ENCODE measurements around the gene NAIF1. TPM values are rescaled to one million over a fixed set of nuclear protein-coding genes. Genes with fewer than 3 reads are reported as not detected.

NAIF1 gene
- total RNA-seq, 4 donors from 2014 or later = 0.60 to 23.2 (median 14.0) TPM

- in situ Hi-C loops (cut with MboI; ENCODE audit: low pct_ligation_motif_present in 1 of 4, low pct_unique_long_range_greater_than_20kb in 1 of 4, low sequenced_read_pairs in 3 of 4) (no loop called here), intact Hi-C loops (cut with DNase I; ENCODE audit: low total_unique reads) (no loop called here)
- H3K9me3 ChIP-seq = no peaks in the 10 kb centered on the region
- no peak overlapping the region for H3K27ac ChIP-seq
- H3K36me3 ChIP-seq = no peaks in the 10 kb centered on the region
- no peaks in the 10 kb centered on the region for H3K27me3 ChIP-seq
- no peak overlapping the region for H3K4me3 ChIP-seq
- DNase-seq = no peak
- no peak for TF ChIP-seq POLR2A (IDR thresholded peaks at IDR 0.05)
- no peak for TF ChIP-seq POLR2AphosphoS5 (IDR thresholded peaks at IDR 0.05)
- no peak for TF ChIP-seq CTCF (IDR thresholded peaks at IDR 0.05)
- TF ChIP-seq EP300 (IDR thresholded peaks at IDR 0.05; ENCODE audit: low read depth) = no peak
- H3K4me1 ChIP-seq = peaks cover 0 to 4% (median 0%) of the 10 kb centered on the region in 4 donors
- WGBS, 2 donors (ENCODE audit: low coverage in 1 of 2) = 57 to 83% methylated on average over 1 to 2 of the region's 2 CpGs
Observed at GRCh38 chr9:128022886-128023285, 44.2 kb downstream of the NAIF1 start.

GRCh38 chr9:128021098-128021497 is 46.0 kb downstream of the NAIF1 start:
- H3K4me3 ChIP-seq = no peak overlapping the region
- no peak for DNase-seq
- H3K36me3 ChIP-seq = no peaks in the 10 kb centered on the region
- peaks cover 0 to 7% (median 0%) of the 10 kb centered on the region in 4 donors for H3K4me1 ChIP-seq
- no peak overlapping the region for H3K27ac ChIP-seq
- in situ Hi-C loops (cut with MboI; ENCODE audit: low pct_ligation_motif_present in 1 of 4, low pct_unique_long_range_greater_than_20kb in 1 of 4, low sequenced_read_pairs in 3 of 4) = no loop called here
- H3K9me3 ChIP-seq = no peaks in the 10 kb centered on the region
- no peak for TF ChIP-seq CTCF (IDR thresholded peaks at IDR 0.05)
- TF ChIP-seq POLR2A (IDR thresholded peaks at IDR 0.05) = no peak
- no peak for TF ChIP-seq EP300 (IDR thresholded peaks at IDR 0.05; ENCODE audit: low read depth)
- no peak for TF ChIP-seq POLR2AphosphoS5 (IDR thresholded peaks at IDR 0.05)
- intact Hi-C loops (cut with DNase I; ENCODE audit: low total_unique reads) = no loop called here
- no peaks in the 10 kb centered on the region for H3K27me3 ChIP-seq
- 36% methylated on average over 1 of the region's 1 CpG; no CpG with 5 or more reads in 1 of the 2 donors for WGBS, 2 donors (ENCODE audit: low coverage in 1 of 2)

GRCh38 chr9:128020692-128021091 is 46.4 kb downstream of the NAIF1 start:
- no peak for DNase-seq
- in situ Hi-C loops (cut with MboI; ENCODE audit: low pct_ligation_motif_present in 1 of 4, low pct_unique_long_range_greater_than_20kb in 1 of 4, low sequenced_read_pairs in 3 of 4) = no loop called here
- H3K4me3 ChIP-seq = no peak overlapping the region
- intact Hi-C loops (cut with DNase I; ENCODE audit: low total_unique reads) = no loop called here
- TF ChIP-seq POLR2A (IDR thresholded peaks at IDR 0.05) = no peak
- no peak for TF ChIP-seq EP300 (IDR thresholded peaks at IDR 0.05; ENCODE audit: low read depth)
- no peak for TF ChIP-seq POLR2AphosphoS5 (IDR thresholded peaks at IDR 0.05)
- TF ChIP-seq CTCF (IDR thresholded peaks at IDR 0.05) = no peak
- no peak overlapping the region for H3K27ac ChIP-seq
- H3K27me3 ChIP-seq = no peaks in the 10 kb centered on the region
- no peaks in the 10 kb centered on the region for H3K9me3 ChIP-seq
- H3K36me3 ChIP-seq = no peaks in the 10 kb centered on the region
- WGBS, 2 donors (ENCODE audit: low coverage in 1 of 2) = 90 to 92% methylated on average over 3 to 4 of the region's 4 CpGs
- H3K4me1 ChIP-seq = peaks cover 0 to 7% (median 0%) of the 10 kb centered on the region in 4 donors

GRCh38 chr9:128015696-128016095 is 51.4 kb downstream of the NAIF1 start:
- H3K4me1 ChIP-seq = peaks cover 0 to 7% (median 1%) of the 10 kb centered on the region in 4 donors
- TF ChIP-seq EP300 (IDR thresholded peaks at IDR 0.05; ENCODE audit: low read depth) (no peak), POLR2AphosphoS5 (IDR thresholded peaks at IDR 0.05) (no peak), POLR2A (IDR thresholded peaks at IDR 0.05) (no peak), CTCF (IDR thresholded peaks at IDR 0.05) (no peak)
- DNase-seq = no peak
- in situ Hi-C loops (cut with MboI; ENCODE audit: low pct_ligation_motif_present in 1 of 4, low pct_unique_long_range_greater_than_20kb in 1 of 4, low sequenced_read_pairs in 3 of 4) (no loop called here), intact Hi-C loops (cut with DNase I; ENCODE audit: low total_unique reads) (no loop called here)
- 87 to 90% methylated on average over 2 to 5 of the region's 5 CpGs for WGBS, 2 donors (ENCODE audit: low coverage in 1 of 2)
- no peak overlapping the region for H3K27ac ChIP-seq
- H3K27me3 ChIP-seq = no peaks in the 10 kb centered on the region
- H3K36me3 ChIP-seq = no peaks in the 10 kb centered on the region
- H3K4me3 ChIP-seq = no peak overlapping the region
- H3K9me3 ChIP-seq = no peaks in the 10 kb centered on the region

Other genes starting within 250 kb of the NAIF1 start
- gene ENG, start 212.7 kb downstream of the NAIF1 start, total RNA-seq = 10 to 100 TPM; 10.6 to 23.9 (median 17.0) TPM
- 100 to 1,000 TPM in 1 of 4 donors, 10 to 100 TPM in 3; 24.7 to 110 (median 62.4) TPM for gene AK1, start 189.6 kb downstream of the NAIF1 start, total RNA-seq
- gene ST6GALNAC6, start 167.7 kb downstream of the NAIF1 start, total RNA-seq = 10 to 100 TPM; 41.0 to 80.4 (median 75.7) TPM
- gene ST6GALNAC4, start 150.3 kb downstream of the NAIF1 start, total RNA-seq = 10 to 100 TPM; 16.7 to 66.1 (median 47.3) TPM
- gene PIP5KL1, start 136.5 kb downstream of the NAIF1 start, total RNA-seq = 1 to 10 TPM in 1 of 4 donors, not detected in 3; 4.6 TPM
- gene DPM2, start 129.5 kb downstream of the NAIF1 start, total RNA-seq = 100 to 1,000 TPM in 1 of 4 donors, 10 to 100 TPM in 3; 20.6 to 249 (median 26.3) TPM
- gene EEIG1, start 86.3 kb downstream of the NAIF1 start, total RNA-seq = 100 to 1,000 TPM in 2 of 4 donors, 10 to 100 TPM in 2; 77.0 to 230 (median 96.7) TPM
- 10 to 100 TPM; 25.5 to 35.5 (median 32.5) TPM for gene SLC25A25, start 912 bp upstream of the NAIF1 start, total RNA-seq
- 100 to 1,000 TPM; 109 to 434 (median 164) TPM for gene PTGES2, start 60.4 kb upstream of the NAIF1 start, total RNA-seq
- gene LCN2, start 82.1 kb upstream of the NAIF1 start, total RNA-seq = 100 to 1,000 TPM in 1 of 4 donors, 10 to 100 TPM in 2, 1 to 10 TPM in 1; 8.6 to 115 (median 37.3) TPM
- 100 to 1,000 TPM in 3 of 4 donors, 10 to 100 TPM in 1; 97.3 to 178 (median 149) TPM for gene BBLN, start 92.9 kb upstream of the NAIF1 start, total RNA-seq
- gene CIZ1, start 124.3 kb upstream of the NAIF1 start, total RNA-seq = 100 to 1,000 TPM in 1 of 4 donors, 10 to 100 TPM in 3; 59.9 to 211 (median 73.0) TPM
- 10 to 100 TPM in 2 of 4 donors, 1 to 10 TPM in 2; 7.5 to 41.8 (median 14.3) TPM for gene DNM1, start 136.1 kb upstream of the NAIF1 start, total RNA-seq
- 100 to 1,000 TPM in 1 of 4 donors, 10 to 100 TPM in 3; 69.9 to 206 (median 75.5) TPM for gene GOLGA2, start 208.7 kb upstream of the NAIF1 start, total RNA-seq
- 10 to 100 TPM in 2 of 4 donors, 1 to 10 TPM in 1, not detected in 1; 7.8 to 20.8 (median 20.8) TPM for gene SWI5, start 209.0 kb upstream of the NAIF1 start, total RNA-seq

All from transverse colon (tissue), 4 donors.